HG03521 (cell line): ENCODE data around the gene RNF144B.
"Not testable (repeated sequence)": the region's sequence is repeated elsewhere in the genome, so short reads cannot be mapped to it uniquely, and the experiment has no call there.

Experiments
- ATAC-seq: cut with Tn5 transposase; IDR thresholded peaks from one replicate; pipeline ENCODE4 v1.9.1; 2021; ENCODE audit warnings: mild to moderate bottlenecking, moderate library complexity; ENCODE audit not compliant: unreplicated experiment

RNF144B gene

GRCh38 chr6:18387061-18387721 is at the start of gene RNF144B:
TSS of gene RNF144B (plus strand) at chr6:18387350. CDS start at chr6:18399535, 12,185 bp downstream.
- peak; percentile 80 for ATAC-seq

GRCh38 chr6:18339599-18339998 is 47.6 kb upstream of the RNF144B start:
- no peak for ATAC-seq

- no peak for ATAC-seq
Observed at GRCh38 chr6:18340781-18341551, 46.2 kb upstream of the RNF144B start.

GRCh38 chr6:18342223-18342622 is 44.9 kb upstream of the RNF144B start:
- ATAC-seq = no peak

- ATAC-seq = no peak
Observed at GRCh38 chr6:18343741-18344140, 43.4 kb upstream of the RNF144B start.

- ATAC-seq = no peak
Observed at GRCh38 chr6:18347021-18347577, 40.1 kb upstream of the RNF144B start.

GRCh38 chr6:18347866-18348265 is 39.3 kb upstream of the RNF144B start:
- ATAC-seq = no peak

- no peak for ATAC-seq
Observed at GRCh38 chr6:18349386-18349785, 37.8 kb upstream of the RNF144B start.

GRCh38 chr6:18350271-18350670 is 36.9 kb upstream of the RNF144B start:
- no peak for ATAC-seq

GRCh38 chr6:18350712-18351111 is 36.4 kb upstream of the RNF144B start:
- no peak for ATAC-seq

- no peak for ATAC-seq
Observed at GRCh38 chr6:18352001-18352400, 35.1 kb upstream of the RNF144B start.

GRCh38 chr6:18352842-18353241 is 34.3 kb upstream of the RNF144B start:
- no peak for ATAC-seq

- ATAC-seq = no peak
Observed at GRCh38 chr6:18353251-18353650, 33.9 kb upstream of the RNF144B start.

- ATAC-seq = not testable (repeated sequence)
Observed at GRCh38 chr6:18357546-18357945, 29.6 kb upstream of the RNF144B start.

GRCh38 chr6:18359237-18359885 is 27.8 kb upstream of the RNF144B start:
- ATAC-seq = peak; percentile 95

- no peak for ATAC-seq
Observed at GRCh38 chr6:18360188-18360587, 27.0 kb upstream of the RNF144B start.

GRCh38 chr6:18362058-18362561 is 25.0 kb upstream of the RNF144B start:
- no peak for ATAC-seq

GRCh38 chr6:18363746-18364145 is 23.4 kb upstream of the RNF144B start:
- no peak for ATAC-seq

GRCh38 chr6:18364561-18364960 is 22.6 kb upstream of the RNF144B start:
- ATAC-seq = not testable (repeated sequence)

- ATAC-seq = no peak
Observed at GRCh38 chr6:18367371-18367770, 19.8 kb upstream of the RNF144B start.
